Breast epithelium (tissue), 4 donors: ENCODE results near the gene LYL1. TPM values are rescaled to one million over a fixed set of nuclear protein-coding genes. Genes with fewer than 3 reads are reported as not detected.

Source experiments
- DNase-seq, 2 donors: peaks; one replicate each; pipeline ENCODE4 v3.0.0-alpha.2; 2019; ENCODE audit warnings: low spot score in 2 of 2
- H3K27ac ChIP-seq, 2 donors: fragments of 200-600 bp; sonication (generic) in 1 of 2; one replicate each; pipeline ENCODE4 v1.5.1; 2016 to 2019; ENCODE audit warnings: mild to moderate bottlenecking in 1 of 2
- H3K27me3 ChIP-seq, 2 donors: fragments of 200-600 bp; sonication (generic) in 1 of 2; one replicate each; pipeline versions ENCODE4 v1.5.1 to v1.6.0; 2017 to 2019; ENCODE audit warnings: control low read depth in 1 of 2, mild to moderate bottlenecking in 1 of 2
- H3K36me3 ChIP-seq: fragments of 200-600 bp; one replicate; pipeline ENCODE4 v1.5.1; 2019
- H3K4me1 ChIP-seq, 2 donors: fragments of 200-600 bp; sonication (generic); one replicate each; pipeline ENCODE4 v1.5.1; 2016 to 2019; ENCODE audit warnings: control low read depth in 1 of 2
- H3K4me3 ChIP-seq, 3 donors: fragments of 200-600 bp; sonication (generic); 1 replicate in 2 of 3; 2 replicates in 1 of 3; pipeline ENCODE4 v1.5.1; 2016 to 2019; ENCODE audit warnings: mild to moderate bottlenecking in 3 of 3, moderate library complexity in 2 of 3
- H3K9me3 ChIP-seq, 2 donors: fragments of 200-600 bp; sonication (generic) in 1 of 2; one replicate each; pipeline ENCODE4 v1.5.1; 2016 to 2019; ENCODE audit warnings: control low read depth in 1 of 2
- CTCF ChIP-seq, 3 donors: fragments of 450-650 bp; IDR thresholded peaks; one replicate each; pipeline ENCODE4 v1.5.1; 2016 to 2017; ENCODE audit warnings: antibody characterized with exemption in 3 of 3, mild to moderate bottlenecking in 3 of 3, moderate library complexity in 3 of 3
- POLR2A ChIP-seq: fragments of 450-650 bp; IDR thresholded peaks from one replicate; pipeline ENCODE4 v1.6.1; 2016; ENCODE audit warnings: antibody characterized with exemption, mild to moderate bottlenecking, moderate library complexity
- POLR2AphosphoS5 ChIP-seq, 3 donors: sonication (generic); formaldehyde crosslinking; IDR thresholded peaks; one replicate each; pipeline ENCODE4 v1.6.1; 2017; ENCODE audit warnings: antibody characterized with exemption in 3 of 3
- intact Hi-C: fragments of 100-400 bp; cut with DNase I; formaldehyde crosslinking; loops from one replicate; pipeline ENCODE4 v1.15.1; 2023; ENCODE audit warnings: low total_unique reads
- total RNA-seq, 3 donors: library from RNA; depleted of rRNA; stranded (reverse); fragments of >200 nt; gene quantifications; one replicate each; pipeline ENCODE4 v1.1.0, GENCODE V29; 2016

LYL1 gene
- total RNA-seq, 3 donors from 2014 or later: 7.0 to 21.0 (median 9.2) TPM

- Histone ChIP-seq H3K4me1 (peaks cover 29 to 30% of the 10 kb centered on the region in 2 donors), H3K27me3 (no peaks in the 10 kb centered on the region), H3K36me3 (no peaks in the 10 kb centered on the region), H3K27ac (peak overlapping the region; percentile 79 to 90), H3K4me3 (no peak overlapping the region), H3K9me3 (no peaks in the 10 kb centered on the region)
- intact Hi-C loops: no loop called here
- TF ChIP-seq POLR2AphosphoS5 (IDR thresholded peaks at IDR 0.05) (no peak), POLR2A (no peak), CTCF (IDR thresholded peaks at IDR 0.05) (no peak)
- no peak for DNase-seq
Measured at GRCh38 chr19:13078381-13078780, 24.3 kb downstream of the LYL1 start.

- Histone ChIP-seq H3K4me3 (no peak overlapping the region), H3K27me3 (no peaks in the 10 kb centered on the region), H3K27ac (peak overlapping the region; percentile 79 to 90), H3K36me3 (no peaks in the 10 kb centered on the region), H3K9me3 (no peaks in the 10 kb centered on the region), H3K4me1 (peaks cover 29 to 30% of the 10 kb centered on the region in 2 donors)
- intact Hi-C loops: no loop called here
- no peak for TF ChIP-seq POLR2AphosphoS5 (IDR thresholded peaks at IDR 0.05)
- no peak for TF ChIP-seq CTCF (IDR thresholded peaks at IDR 0.05)
- TF ChIP-seq POLR2A: no peak
- DNase-seq: no peak
Measured at GRCh38 chr19:13077240-13077639, 25.4 kb downstream of the LYL1 start.

- intact Hi-C loops: no loop called here
Measured at GRCh38 chr19:13076787-13077186, 25.9 kb downstream of the LYL1 start.

GRCh38 chr19:13076320-13076719 lies 26.3 kb downstream of the LYL1 start:
- H3K36me3 ChIP-seq: no peaks in the 10 kb centered on the region
- TF ChIP-seq CTCF (IDR thresholded peaks at IDR 0.05): no peak
- no peak for TF ChIP-seq POLR2AphosphoS5 (IDR thresholded peaks at IDR 0.05)
- TF ChIP-seq POLR2A: no peak
- H3K4me1 ChIP-seq: peaks cover 29 to 30% of the 10 kb centered on the region in 2 donors
- H3K4me3 ChIP-seq: no peak overlapping the region
- no peaks in the 10 kb centered on the region for H3K27me3 ChIP-seq
- no peak for DNase-seq
- intact Hi-C loops: no loop called here
- no peaks in the 10 kb centered on the region for H3K9me3 ChIP-seq
- H3K27ac ChIP-seq: peak overlapping the region; percentile 79 to 90

More at GRCh38 chr19:13076787-13077186, 25.9 kb downstream of the LYL1 start:
- TF ChIP-seq POLR2A (no peak), POLR2AphosphoS5 (IDR thresholded peaks at IDR 0.05) (no peak), CTCF (IDR thresholded peaks at IDR 0.05) (no peak)
- H3K4me1 ChIP-seq: peaks cover 29 to 30% of the 10 kb centered on the region in 2 donors
- no peak for DNase-seq
- no peaks in the 10 kb centered on the region for H3K9me3 ChIP-seq
- peak overlapping the region; percentile 79 to 90 for H3K27ac ChIP-seq
- H3K36me3 ChIP-seq: no peaks in the 10 kb centered on the region
- H3K4me3 ChIP-seq: no peak overlapping the region
- H3K27me3 ChIP-seq: no peaks in the 10 kb centered on the region

GRCh38 chr19:13074378-13074777 lies 28.3 kb downstream of the LYL1 start:
- Histone ChIP-seq H3K4me3 (no peak overlapping the region), H3K4me1 (peaks cover 29 to 34% of the 10 kb centered on the region in 2 donors), H3K36me3 (no peaks in the 10 kb centered on the region), H3K27me3 (no peaks in the 10 kb centered on the region), H3K9me3 (no peaks in the 10 kb centered on the region), H3K27ac (peak overlapping the region; percentile 71 to 83)
- TF ChIP-seq CTCF (IDR thresholded peaks at IDR 0.05): no peak
- TF ChIP-seq POLR2AphosphoS5 (IDR thresholded peaks at IDR 0.05): no peak
- TF ChIP-seq POLR2A: no peak
- no peak for DNase-seq
- intact Hi-C loops: no loop called here
